ENCODE results near the gene ASGR2.
A peak's percentile ranks its signal among the peaks of the same experiment; 100 is the strongest.

The ASGR2 gene

DNA sequence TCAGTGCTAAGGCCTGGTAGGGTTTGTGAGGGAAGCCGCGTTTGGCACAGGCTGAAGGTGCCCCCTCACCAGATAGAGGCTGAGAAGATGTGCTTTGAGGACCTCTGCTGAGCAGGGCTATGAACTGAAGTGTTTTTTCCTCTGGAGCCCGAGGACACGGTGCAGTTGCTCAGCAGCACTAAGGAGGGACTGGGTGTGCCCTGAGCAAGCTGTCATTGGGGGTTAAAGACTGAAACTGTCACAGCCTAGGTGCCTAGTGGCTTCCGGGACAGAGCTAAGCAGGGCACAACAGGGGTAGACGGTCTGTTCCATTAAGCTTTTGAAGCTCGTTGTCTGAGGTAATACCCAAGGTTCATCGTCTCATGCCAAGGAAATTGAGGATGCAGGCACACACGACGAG, 24.8 kb upstream of the ASGR2 start:
- TF ChIP-seq, protein P1, sequence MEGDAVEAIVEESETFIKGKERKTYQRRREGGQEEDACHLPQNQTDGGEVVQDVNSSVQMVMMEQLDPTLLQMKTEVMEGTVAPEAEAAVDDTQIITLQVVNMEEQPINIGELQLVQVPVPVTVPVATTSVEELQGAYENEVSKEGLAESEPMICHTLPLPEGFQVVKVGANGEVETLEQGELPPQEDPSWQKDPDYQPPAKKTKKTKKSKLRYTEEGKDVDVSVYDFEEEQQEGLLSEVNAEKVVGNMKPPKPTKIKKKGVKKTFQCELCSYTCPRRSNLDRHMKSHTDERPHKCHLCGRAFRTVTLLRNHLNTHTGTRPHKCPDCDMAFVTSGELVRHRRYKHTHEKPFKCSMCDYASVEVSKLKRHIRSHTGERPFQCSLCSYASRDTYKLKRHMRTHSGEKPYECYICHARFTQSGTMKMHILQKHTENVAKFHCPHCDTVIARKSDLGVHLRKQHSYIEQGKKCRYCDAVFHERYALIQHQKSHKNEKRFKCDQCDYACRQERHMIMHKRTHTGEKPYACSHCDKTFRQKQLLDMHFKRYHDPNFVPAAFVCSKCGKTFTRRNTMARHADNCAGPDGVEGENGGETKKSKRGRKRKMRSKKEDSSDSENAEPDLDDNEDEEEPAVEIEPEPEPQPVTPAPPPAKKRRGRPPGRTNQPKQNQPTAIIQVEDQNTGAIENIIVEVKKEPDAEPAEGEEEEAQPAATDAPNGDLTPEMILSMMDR (IDR thresholded peaks at IDR 0.05), result no peak
- Histone ChIP-seq H3K4me3 (no peak overlapping the region), H3K27ac (no peak overlapping the region)
- DNase-seq (ENCODE audit: low spot score), result no peak

DNA sequence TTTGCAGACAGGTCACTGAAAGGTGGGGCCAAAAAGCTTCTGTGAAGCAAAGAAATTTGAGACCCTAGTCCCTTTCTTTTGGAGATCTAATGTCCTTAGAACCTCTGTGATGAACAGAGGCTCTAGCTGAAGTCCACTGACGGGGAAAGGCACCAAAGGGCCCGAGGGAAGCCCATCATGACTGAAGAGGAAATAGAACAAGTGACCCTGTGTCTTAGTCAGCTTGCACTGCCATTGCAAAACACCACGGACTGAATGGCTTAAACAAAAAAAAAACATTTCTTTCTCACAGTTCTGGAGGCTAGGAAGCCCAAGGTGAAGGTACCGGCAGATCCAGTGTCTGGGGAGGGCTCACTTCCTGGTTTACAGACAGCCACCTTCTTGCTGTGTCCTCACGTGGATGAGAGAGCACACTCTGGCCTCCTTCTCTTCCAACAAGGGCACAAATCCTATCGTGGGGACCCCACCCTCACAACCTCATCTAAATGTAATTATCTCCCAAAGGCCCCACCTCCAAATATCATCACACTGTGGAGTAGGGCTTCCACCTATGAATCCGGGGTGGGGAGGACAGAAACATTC, 24.3 kb upstream of the ASGR2 start:
- Histone ChIP-seq H3K27ac (no peak overlapping the region), H3K4me3 (no peak overlapping the region)

DNA sequence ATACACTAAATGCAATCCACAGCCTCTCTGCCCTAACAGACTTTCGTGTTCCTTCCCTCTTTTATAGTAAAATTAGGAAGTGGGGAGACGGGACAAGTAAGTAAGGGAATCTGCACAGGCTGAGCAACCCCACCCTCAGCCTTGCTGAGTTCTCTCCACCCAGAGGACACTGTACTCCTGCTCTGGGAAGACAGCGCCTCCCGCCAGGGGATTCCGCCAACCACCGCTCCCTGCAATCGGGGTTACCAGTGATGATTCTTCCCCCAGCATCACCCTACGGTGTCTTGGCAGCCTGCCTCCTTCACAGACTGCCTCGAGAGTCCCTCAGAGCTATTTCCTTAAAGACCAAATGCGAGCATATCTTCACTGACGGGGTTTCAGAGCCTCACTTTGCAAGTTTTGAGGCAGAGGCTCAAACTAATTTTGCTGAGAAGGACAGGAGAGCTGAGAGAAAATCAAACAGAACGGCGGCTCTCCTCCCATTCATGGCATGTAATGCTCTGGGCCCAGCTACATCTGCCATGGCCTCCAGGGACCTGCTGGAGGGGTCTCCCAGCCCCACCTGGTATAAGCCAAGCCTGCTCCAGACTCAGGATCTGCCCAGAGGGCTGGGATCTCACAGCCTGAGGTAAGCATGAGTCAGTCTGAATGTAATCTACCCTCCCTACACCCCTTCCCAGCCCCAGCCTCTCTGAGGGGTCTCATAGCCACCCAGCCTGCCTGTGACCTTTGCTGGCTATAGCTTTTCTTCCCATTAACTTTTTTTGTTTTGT, 22.7 kb upstream of the ASGR2 start:
- TF ChIP-seq, protein P1 (IDR thresholded peaks at IDR 0.05), result no peak
- Histone ChIP-seq H3K27ac (peak overlapping the region in 1 of 2 donors; percentile 62), H3K4me3 (no peak overlapping the region)
- no peak for DNase-seq (ENCODE audit: low spot score)

More for the DNA sequence above, 24.3 kb upstream of the ASGR2 start:
- no peak for DNase-seq (ENCODE audit: low spot score)
- TF ChIP-seq, protein P1 (IDR thresholded peaks at IDR 0.05), result no peak

- TF ChIP-seq, protein P1 (IDR thresholded peaks at IDR 0.05), result peak; percentile 78
- Histone ChIP-seq H3K27ac (no peak overlapping the region), H3K4me3 (peak overlapping the region; percentile 6)
- no peak for DNase-seq (ENCODE audit: low spot score)
These were observed 21.8 kb upstream of the ASGR2 start for GRCh38 chr17:7136266-7136877.

DNA sequence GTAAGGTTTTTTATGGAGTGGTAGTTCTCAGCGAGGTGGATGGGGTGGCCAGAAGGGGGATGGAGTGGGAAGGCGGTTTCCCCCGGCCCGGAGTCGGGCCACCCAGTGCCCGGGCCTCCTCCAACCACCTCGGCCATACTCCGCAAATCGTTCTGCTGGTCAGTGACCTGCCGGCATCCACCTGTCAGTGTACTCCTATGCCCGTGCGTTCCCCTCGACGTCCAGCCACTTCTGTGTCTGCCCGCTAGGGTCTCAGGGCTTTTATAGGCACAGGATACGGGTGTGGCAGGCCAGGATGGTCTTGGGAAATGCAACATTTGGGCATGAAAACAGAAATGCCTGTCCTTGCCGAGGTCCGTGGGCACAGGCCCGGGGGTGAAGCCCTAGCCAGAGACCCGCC, 19.3 kb upstream of the ASGR2 start:
- DNase-seq (ENCODE audit: low spot score), result no peak
- Histone ChIP-seq H3K27ac (peak overlapping the region in 1 of 2 donors; percentile 63), H3K4me3 (no peak overlapping the region)
- TF ChIP-seq, protein P1 (IDR thresholded peaks at IDR 0.05), result no peak

- Histone ChIP-seq H3K27ac (peak overlapping the region in 1 of 2 donors; percentile 63), H3K4me3 (no peak overlapping the region)
- TF ChIP-seq, protein P1 (IDR thresholded peaks at IDR 0.05), result no peak
- no peak for DNase-seq (ENCODE audit: low spot score)
These were observed 18.8 kb upstream of the ASGR2 start for GRCh38 chr17:7133424-7133823.
